Ovary (tissue), 9 donors: ENCODE measurements around the gene GNPTG. TPM values are rescaled to one million over a fixed set of nuclear protein-coding genes. Genes with fewer than 3 reads are reported as not detected.

Experiments
- DNase-seq, 5 donors: peaks; one replicate each; pipeline ENCODE4 v3.0.0-alpha.2; 2019 to 2020
- H3K27ac ChIP-seq, 2 donors: fragments of 200-600 bp; one replicate each; pipeline versions ENCODE4 v1.5.1 to v1.8.0; 2019 to 2022
- H3K27me3 ChIP-seq: fragments of 200-600 bp; one replicate; pipeline ENCODE4 v1.8.0; 2022
- H3K36me3 ChIP-seq: fragments of 200-600 bp; sonication (generic); one replicate; pipeline ENCODE4 v1.5.1; 2019
- H3K4me1 ChIP-seq: one replicate; pipeline ENCODE4 v1.8.1; 2013; ENCODE audit warnings: mild to moderate bottlenecking, moderate library complexity; ENCODE audit not compliant: insufficient read depth
- H3K4me3 ChIP-seq: fragments of 200-600 bp; sonication (generic); one replicate; pipeline ENCODE4 v1.5.1; 2017
- H3K9me3 ChIP-seq, 2 donors: fragments of 200-600 bp in 1 of 2; sonication (generic) in 1 of 2; one replicate each; pipeline versions ENCODE4 v1.5.1 to v1.8.1; 2013 to 2019; ENCODE audit warnings: mild to moderate bottlenecking in 1 of 2, moderate library complexity in 1 of 2
- CTCF ChIP-seq, 3 donors: fragments of 450-650 bp in 2 of 3; fragments of 200-600 bp in 1 of 3; IDR thresholded peaks; one replicate each; pipeline versions ENCODE4 v1.5.1 to v1.8.0; 2016 to 2022; ENCODE audit warnings: antibody characterized with exemption in 3 of 3, mild to moderate bottlenecking in 1 of 3
- EP300 ChIP-seq: sonication (generic); formaldehyde crosslinking; IDR thresholded peaks from one replicate; pipeline ENCODE4 v1.6.1; 2017; ENCODE audit warnings: antibody characterized with exemption
- POLR2A ChIP-seq: fragments of 450-650 bp; IDR thresholded peaks from one replicate; pipeline ENCODE4 v1.6.1; 2017; ENCODE audit warnings: antibody characterized with exemption, mild to moderate bottlenecking, moderate library complexity
- WGBS, 3 donors: extraction: QIAGEN DNeasy Blood & Tissue Kit in 1 of 3; methylation state at CpG; one replicate each; pipeline versions ENCODE4 v1.1.5 to v1.1.7; 2013 to 2017; 5-methylcytosine and 5-hydroxymethylcytosine counted together
- intact Hi-C, 4 donors: fragments of 100-400 bp; cut with DNase I; formaldehyde crosslinking; loops; one replicate each; pipeline versions ENCODE4 v1.11.0 to v1.15.1; 2022 to 2023
- polyA plus RNA-seq, 2 donors: library from polyadenylated mRNA; stranded (reverse); fragments of 200-250 nt in 1 of 2; fragments of 350-450 nt in 1 of 2; fragmentation: Illumina TruSeq in 1 of 2; extraction: RNeasy Lipid Tissue Mini Kit (QIAGEN cat#74804) in 1 of 2; gene quantifications; one replicate each; pipeline ENCODE4 v1.2.3, GENCODE V29; 2013 to 2014
- total RNA-seq, 7 donors: library from RNA; depleted of rRNA in 2 of 7; stranded (reverse); fragments of >200 nt in 2 of 7; fragmentation: NEBNext Ultra II Directional in 3 of 7; extraction: Animal tissue kit (Norgen Biotek cat#: 25700) in 3 of 7; gene quantifications; one replicate each; pipeline versions ENCODE4 v1.1.0 to v1.2.4, GENCODE V29; 2016 to 2023
- donor health status: DM: no; HTN: no; CAD: no; lungs with moderate emphysema.
- donor health status: DM: no; HTN: no; CAD: no.
- donor health status: Bipolar disorder and iron deficiency.
- donor health status: DM: yes; HTN: yes; CAD: no.
- donor health status: DM: no; HTN: no; CAD: no.
- donor health status: DM: yes; HTN: yes; CAD: no.

Gene GNPTG
- total and polyA plus RNA-seq, 9 donors: 26.0 to 68.1 (median 55.4) TPM

GRCh38 chr16:1341495-1342420 is 10.0 kb upstream of the GNPTG start:
- Histone ChIP-seq H3K4me3 (no peak overlapping the region), H3K4me1 (peaks cover 3% of the 10 kb centered on the region), H3K27me3 (no peaks in the 10 kb centered on the region), H3K9me3 (no peaks in the 10 kb centered on the region), H3K36me3 (no peaks in the 10 kb centered on the region), H3K27ac (no peak overlapping the region)
- TF ChIP-seq POLR2A: no peak
- TF ChIP-seq EP300: no peak
- no peak for TF ChIP-seq CTCF (IDR thresholded peaks at IDR 0.05)
- 80 to 84% (median 84%) methylated on average over 39 of the region's 39 CpGs for WGBS, 3 donors
- no peak for DNase-seq
- intact Hi-C loops: no loop called here

- no peak overlapping the region for H3K4me3 ChIP-seq
- no peak for TF ChIP-seq POLR2A
- TF ChIP-seq CTCF (IDR thresholded peaks at IDR 0.05): no peak
- 3 to 7% (median 3%) methylated on average over 47 to 49 of the region's 49 CpGs for WGBS, 3 donors
- intact Hi-C loops: no loop called here
- H3K27me3 ChIP-seq: no peaks in the 10 kb centered on the region
- peak; percentile 47 to 75 (median 68) for DNase-seq
- peaks cover 3% of the 10 kb centered on the region for H3K4me1 ChIP-seq
- no peaks in the 10 kb centered on the region for H3K9me3 ChIP-seq
- no peak overlapping the region for H3K27ac ChIP-seq
- no peaks in the 10 kb centered on the region for H3K36me3 ChIP-seq
Measured at GRCh38 chr16:1342526-1343427, 9.0 kb upstream of the GNPTG start.

GRCh38 chr16:1343428-1344242 is 8.1 kb upstream of the GNPTG start:
- H3K4me1 ChIP-seq: peaks cover 3% of the 10 kb centered on the region
- no peak for DNase-seq
- H3K9me3 ChIP-seq: no peaks in the 10 kb centered on the region
- WGBS, 3 donors: 30 to 40% (median 38%) methylated on average over 44 of the region's 44 CpGs
- no peaks in the 10 kb centered on the region for H3K36me3 ChIP-seq
- intact Hi-C loops: no loop called here
- no peaks in the 10 kb centered on the region for H3K27me3 ChIP-seq
- H3K4me3 ChIP-seq: no peak overlapping the region
- no peak overlapping the region for H3K27ac ChIP-seq
- no peak for TF ChIP-seq EP300
- TF ChIP-seq CTCF (IDR thresholded peaks at IDR 0.05): no peak
- no peak for TF ChIP-seq POLR2A

GRCh38 chr16:1344499-1344898 is 7.2 kb upstream of the GNPTG start:
- Histone ChIP-seq H3K4me3 (no peak overlapping the region), H3K4me1 (peaks cover 3% of the 10 kb centered on the region), H3K27me3 (no peaks in the 10 kb centered on the region), H3K36me3 (no peaks in the 10 kb centered on the region), H3K27ac (no peak overlapping the region), H3K9me3 (no peaks in the 10 kb centered on the region)
- TF ChIP-seq CTCF (IDR thresholded peaks at IDR 0.05) (no peak), POLR2A (no peak), EP300 (no peak)
- DNase-seq: no peak
- 74 to 81% (median 78%) methylated on average over 14 of the region's 14 CpGs for WGBS, 3 donors
- intact Hi-C loops: no loop called here
